Measurements from ENCODE around the gene ATP2B3.

The ATP2B3 gene

GRCh38 chrX:153511784-153512500 lies 5.5 kb upstream of the ATP2B3 start:
- no peak for FAIRE-seq

DNA sequence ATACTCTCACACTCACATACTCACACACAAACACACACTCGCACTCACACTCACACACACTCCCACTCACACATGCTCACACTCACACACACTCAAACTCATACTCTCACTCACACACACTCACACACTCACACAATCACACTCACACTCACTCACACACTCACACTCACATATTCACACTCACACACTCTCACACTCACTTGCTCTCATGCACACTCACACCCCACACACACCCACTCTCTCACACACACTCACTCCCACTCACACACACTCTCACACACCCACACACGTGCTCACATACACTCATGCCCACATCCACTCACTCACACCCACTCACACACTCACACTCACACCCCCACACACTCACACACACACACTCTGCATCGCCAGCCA lies 4.9 kb upstream of the ATP2B3 start:
- FAIRE-seq, result no peak

GRCh38 chrX:153513265-153513664 lies 4.2 kb upstream of the ATP2B3 start:
- no peak for FAIRE-seq

GRCh38 chrX:153514259-153514658 lies 3.2 kb upstream of the ATP2B3 start:
- no peak for FAIRE-seq

- no peak for FAIRE-seq
Observed at GRCh38 chrX:153515435-153515834, 2.0 kb upstream of the ATP2B3 start.

- no peak for FAIRE-seq
Observed at GRCh38 chrX:153516073-153516472, 1.4 kb upstream of the ATP2B3 start.

- no peak for FAIRE-seq
Observed at GRCh38 chrX:153517946-153518834, 748 bp downstream of the ATP2B3 start.

DNA sequence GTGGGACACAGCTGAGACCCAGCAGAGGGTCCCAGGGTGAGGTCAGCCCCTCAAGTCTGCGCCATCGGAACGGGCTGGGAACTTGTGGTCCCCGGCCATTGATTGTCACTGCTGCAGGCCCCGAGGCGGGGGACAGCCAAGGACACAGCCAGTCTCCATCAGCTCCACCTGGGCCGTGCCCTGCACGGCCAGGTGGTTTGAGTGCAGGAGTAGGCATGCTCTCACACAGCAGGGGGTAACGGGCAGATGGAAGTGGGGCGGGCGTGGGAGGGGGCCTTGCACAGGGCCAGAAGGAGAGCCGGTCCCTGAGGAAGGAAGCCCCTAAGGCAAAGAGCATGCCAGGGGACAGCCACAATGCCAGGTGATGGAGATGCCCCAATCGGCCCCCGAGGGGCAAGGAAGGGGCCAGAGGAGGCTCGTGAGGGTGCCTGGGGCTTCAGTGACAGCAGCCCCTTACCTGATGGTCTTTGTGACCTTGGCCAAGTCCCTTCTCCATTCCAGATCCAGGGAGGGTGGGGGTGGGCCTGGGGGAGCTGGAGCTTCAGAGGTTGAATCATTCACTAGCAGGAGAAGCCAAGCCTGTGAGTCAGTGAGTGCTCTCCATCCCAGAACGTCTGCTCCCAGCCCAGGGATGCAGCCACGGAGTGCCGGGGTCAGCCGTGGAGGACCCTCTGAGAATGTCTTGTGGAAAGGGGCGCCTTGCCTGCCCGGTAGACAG lies 2.3 kb downstream of the ATP2B3 start:
- no peak for FAIRE-seq

- FAIRE-seq, result no peak
Observed at GRCh38 chrX:153520287-153520917, 3.0 kb downstream of the ATP2B3 start.

DNA sequence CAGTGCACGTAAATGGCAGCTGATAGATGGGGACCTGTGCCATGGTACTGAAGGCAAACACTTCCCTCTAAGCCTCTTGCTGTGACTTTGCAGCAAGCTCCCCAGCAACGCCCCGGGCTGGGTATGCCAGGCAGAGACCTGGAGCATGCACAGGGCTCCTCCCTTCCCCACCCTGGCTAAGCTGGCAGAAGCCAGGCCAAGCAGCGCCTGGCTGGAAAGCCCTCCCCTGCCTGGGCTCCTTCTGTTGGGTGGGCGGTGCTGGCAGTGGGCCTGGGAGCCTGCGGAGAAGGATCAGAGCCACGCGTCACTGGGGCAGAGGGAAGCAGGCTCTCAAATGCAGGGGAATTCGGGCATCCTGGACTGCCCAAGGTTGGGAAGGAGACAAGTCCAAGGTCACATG lies 3.6 kb downstream of the ATP2B3 start:
- no peak for FAIRE-seq

GRCh38 chrX:153522259-153522658 lies 4.8 kb downstream of the ATP2B3 start:
- FAIRE-seq, result no peak

- FAIRE-seq, result no peak
Observed at GRCh38 chrX:153523269-153523668, 5.8 kb downstream of the ATP2B3 start.

GRCh38 chrX:153524234-153524633 lies 6.8 kb downstream of the ATP2B3 start:
- no peak for FAIRE-seq

DNA sequence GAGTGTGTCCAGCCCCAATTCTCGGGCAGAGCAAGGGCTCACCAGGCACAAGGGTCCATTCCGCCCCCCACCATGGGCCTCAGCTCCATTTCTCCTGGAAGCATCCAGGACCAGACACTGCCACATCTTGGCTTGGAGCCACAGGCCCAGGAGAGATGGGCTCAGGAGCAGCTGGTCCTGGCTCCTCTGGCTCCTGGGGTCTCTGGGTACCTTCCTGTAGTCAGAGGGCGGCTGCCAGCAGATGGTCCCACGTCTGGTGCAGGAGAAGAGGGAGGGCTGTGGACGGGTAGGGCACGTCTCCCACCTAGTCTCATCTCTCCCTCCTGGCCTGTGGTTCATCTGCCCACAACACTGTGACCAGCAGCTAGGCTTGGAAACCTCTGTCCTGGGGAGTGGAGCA lies 8.0 kb downstream of the ATP2B3 start:
- no peak for FAIRE-seq

DNA sequence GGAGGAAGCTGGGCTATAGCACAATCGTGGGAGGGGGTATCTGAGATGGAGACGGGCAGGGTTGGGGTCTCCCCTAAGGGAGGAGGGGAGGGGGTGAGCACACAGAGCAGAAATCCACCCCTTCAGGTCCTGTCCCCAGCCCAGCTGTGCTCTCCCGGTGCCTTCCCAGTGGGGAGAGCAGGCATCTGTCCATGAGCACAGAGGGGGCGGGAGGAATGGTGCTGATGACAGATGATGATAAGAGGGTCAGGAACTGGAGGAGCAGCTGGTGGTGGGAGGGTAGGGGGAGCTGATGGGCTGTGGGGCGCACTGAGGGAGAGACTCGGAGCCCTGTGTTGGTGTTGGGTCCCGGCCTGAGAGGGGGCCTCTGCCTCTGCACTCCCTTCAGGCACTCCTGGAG lies 8.6 kb downstream of the ATP2B3 start:
- no peak for FAIRE-seq

- no peak for FAIRE-seq
Observed at GRCh38 chrX:153526801-153527200, 9.4 kb downstream of the ATP2B3 start.

- no peak for FAIRE-seq
Observed at GRCh38 chrX:153527208-153527607, 9.8 kb downstream of the ATP2B3 start.

DNA sequence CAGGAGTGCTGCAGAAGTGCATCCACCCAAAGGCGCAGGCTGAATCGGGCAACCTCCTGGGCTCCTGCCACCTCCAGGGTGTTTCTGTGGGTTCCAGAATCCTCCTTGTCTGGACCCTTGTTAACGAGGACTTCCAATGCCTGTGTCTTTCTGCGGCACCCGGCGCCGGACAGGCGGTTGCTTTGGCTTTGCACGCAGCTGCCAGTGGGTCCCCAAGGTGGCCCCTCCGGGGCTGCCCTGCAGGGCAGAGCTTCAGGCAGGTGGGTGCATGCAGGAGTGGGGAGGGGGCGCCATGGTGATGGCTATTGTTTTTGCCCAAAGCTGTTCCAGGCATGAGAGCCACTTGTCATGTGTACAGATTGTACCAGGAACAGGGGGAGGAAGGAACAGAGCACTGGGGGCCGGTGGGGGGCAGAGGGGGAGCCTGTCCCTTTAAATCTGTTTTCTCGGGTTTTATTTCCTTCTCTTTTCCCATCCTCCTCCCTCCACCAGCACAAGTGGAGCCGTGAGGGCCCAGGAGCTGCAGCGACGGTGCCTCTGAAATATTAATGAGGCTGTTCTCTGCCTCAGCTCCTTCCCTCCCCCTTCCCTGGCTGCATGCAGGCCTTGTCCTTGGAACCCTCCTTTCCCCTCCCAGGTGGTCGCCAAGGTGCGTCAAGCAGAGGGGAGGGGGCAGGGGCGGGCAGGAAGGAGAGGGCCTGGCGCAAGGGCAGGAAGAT lies 13.1 kb downstream of the ATP2B3 start:
- no peak for FAIRE-seq

- no peak for FAIRE-seq
Observed at GRCh38 chrX:153533091-153533490, 15.6 kb downstream of the ATP2B3 start.

GRCh38 chrX:153537080-153537479 lies 19.6 kb downstream of the ATP2B3 start:
- FAIRE-seq, result no peak

DNA sequence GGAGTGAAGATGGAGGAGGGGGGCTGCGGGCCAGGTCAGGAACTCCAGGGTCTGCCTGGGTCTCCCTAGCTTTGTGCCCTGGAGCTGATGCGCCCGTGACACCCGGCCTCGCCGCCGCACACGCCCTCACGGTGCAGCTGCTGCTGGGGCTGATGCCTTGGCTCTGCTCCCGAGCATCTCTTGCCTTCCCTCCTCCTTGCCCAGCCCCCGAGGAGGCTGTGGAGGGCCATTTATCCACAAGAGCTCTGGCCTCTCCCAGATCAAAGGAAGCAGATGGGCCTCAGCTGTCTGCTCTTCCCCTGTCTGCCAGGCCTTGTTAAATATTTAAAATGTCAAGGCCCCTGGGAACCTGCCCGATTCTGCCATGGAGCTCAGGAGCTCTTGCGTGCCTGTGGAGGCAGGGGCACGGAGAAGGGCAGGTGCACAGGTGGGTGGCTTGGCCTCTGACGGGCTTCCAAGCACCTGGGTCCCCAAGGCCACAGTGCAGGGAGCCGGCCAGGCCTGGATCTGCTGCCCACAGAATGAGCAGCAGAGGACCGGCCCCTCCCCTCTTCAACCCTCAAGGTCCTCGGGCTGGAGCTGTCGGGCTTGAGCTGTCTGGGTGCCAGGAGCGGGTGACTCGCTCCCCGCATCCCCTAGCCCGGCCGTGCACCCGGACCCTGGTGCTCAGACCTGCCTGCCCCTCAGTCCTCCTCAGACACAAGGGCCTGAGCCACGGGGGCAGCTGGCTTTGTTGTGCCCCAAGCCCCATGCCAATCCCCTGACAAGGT lies 20.3 kb downstream of the ATP2B3 start:
- FAIRE-seq, result no peak

- FAIRE-seq, result no peak
Observed at GRCh38 chrX:153538424-153538823, 21.0 kb downstream of the ATP2B3 start.

All from G401.6 (cell line).